ENCODE measurements around the gene TTC6.

The TTC6 gene

DNA sequence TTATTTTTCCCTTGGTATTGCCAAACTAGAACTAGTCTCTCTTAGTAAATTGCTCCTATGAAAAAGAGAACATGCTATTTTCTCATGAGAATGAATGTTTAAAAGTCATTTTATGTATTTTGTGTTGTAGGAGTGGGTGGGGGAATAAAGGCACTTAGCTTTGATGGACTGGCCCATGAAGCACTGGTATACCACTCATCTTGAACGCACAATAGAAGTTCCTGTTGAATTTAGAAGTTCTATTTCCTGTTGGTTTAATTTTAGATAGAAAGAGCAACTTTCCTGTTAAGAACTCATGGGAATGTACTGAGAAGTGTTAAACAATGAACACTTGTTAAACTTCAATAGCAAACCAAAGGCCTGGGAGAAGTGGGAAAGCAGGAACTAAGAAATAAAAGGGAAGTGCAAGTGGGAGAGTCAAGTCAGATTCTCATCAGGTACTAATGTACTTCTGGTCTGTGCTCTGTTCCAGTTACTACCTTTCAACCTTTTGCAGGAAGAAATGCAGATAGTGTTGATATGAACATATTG lies 23.1 kb downstream of the TTC6 start:
- H3K27ac ChIP-seq: no peak overlapping the region
- H3K4me1 ChIP-seq: no peaks in the 10 kb centered on the region
- H3K9ac ChIP-seq: no peak overlapping the region
- H3K27me3 ChIP-seq: no peaks in the 10 kb centered on the region
- H3K9me3 ChIP-seq (replicated peaks in 1 of 11): peaks cover 40 to 61% (median 51%) of the 10 kb centered on the region in 11 experiments
- H4K20me1 ChIP-seq: no peaks in the 10 kb centered on the region
- no peaks in the 10 kb centered on the region; a peak in 1 of 22 replicates for H3K36me3 ChIP-seq
- no peak for TF ChIP-seq Cebpa-rat (IDR thresholded peaks at IDR 0.05)
- H3K4me3 ChIP-seq: no peak overlapping the region
- no peak overlapping the region for H3K4me2 ChIP-seq

DNA sequence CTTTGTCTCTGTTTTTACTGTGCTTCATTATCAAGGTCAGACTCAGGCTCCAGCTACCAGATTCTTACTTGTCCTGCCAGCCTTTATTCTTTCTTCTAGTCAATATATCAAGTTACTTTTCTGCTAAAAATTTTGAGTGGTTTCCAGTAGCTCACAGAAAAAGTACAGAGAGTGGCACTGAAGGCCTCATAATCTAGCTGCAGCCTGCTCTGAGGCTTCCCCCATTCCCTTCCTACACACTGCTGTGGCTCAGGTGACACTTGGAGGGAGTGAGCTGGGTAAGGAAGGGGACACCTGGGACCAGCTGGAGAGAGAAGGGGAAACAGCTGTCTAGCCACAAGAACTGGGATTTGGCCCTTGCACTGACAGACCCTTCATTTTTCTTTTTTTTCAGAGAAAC lies 25.4 kb downstream of the TTC6 start:
- TF ChIP-seq Cebpa-rat (IDR thresholded peaks at IDR 0.05): no peak
- no peak overlapping the region for H3K4me3 ChIP-seq
- H3K4me1 ChIP-seq: no peaks in the 10 kb centered on the region
- no peak overlapping the region for H3K27ac ChIP-seq
- H3K9me3 ChIP-seq (replicated peaks in 1 of 11): peaks cover 22 to 42% (median 32%) of the 10 kb centered on the region in 11 experiments
- no peak overlapping the region for H3K9ac ChIP-seq
- H3K27me3 ChIP-seq: no peaks in the 10 kb centered on the region
- no peak overlapping the region for H3K4me2 ChIP-seq
- no peaks in the 10 kb centered on the region; a peak in 1 of 22 replicates for H3K36me3 ChIP-seq
- no peaks in the 10 kb centered on the region for H4K20me1 ChIP-seq

DNA sequence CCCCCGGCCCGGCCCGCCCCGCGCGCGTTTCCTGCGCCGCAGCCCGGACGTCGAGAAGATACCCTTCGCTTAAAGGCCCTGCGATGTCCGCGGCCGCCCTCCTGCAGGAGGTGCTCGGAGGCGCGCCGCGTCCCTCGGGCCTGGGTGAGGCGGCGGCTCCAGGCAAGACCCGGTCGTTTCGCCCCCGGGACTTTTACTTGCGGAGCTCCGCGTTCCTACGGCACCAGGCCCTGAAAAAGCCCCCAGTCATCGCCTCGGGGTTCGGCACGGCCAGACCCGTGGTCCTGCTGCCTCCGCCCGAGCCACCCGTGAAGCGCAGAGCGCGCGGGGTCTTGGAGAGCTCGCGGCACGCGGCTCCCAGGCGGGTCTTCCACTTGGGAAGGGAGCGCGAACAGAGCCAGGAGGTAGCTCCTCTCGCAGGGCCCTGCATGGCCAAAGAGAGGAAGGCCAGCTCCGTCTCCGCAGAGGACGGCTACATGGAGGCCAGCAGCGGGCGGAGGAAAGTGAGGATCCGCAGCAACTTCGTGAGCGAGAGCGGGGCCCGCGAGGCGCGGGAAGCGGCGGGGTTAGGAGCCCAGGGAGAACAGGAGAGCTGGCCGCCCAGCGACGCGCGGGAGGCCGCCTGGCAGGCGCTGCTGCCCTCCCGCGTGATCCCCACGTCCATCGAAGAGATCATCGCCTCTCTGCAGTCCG lies 26.9 kb downstream of the TTC6 start:
- TF ChIP-seq Cebpa-rat (IDR thresholded peaks at IDR 0.05): no peak
- Histone ChIP-seq H3K27me3 (no peaks in the 10 kb centered on the region), H3K27ac (no peak overlapping the region), H3K36me3 (no peaks in the 10 kb centered on the region), H3K4me1 (no peaks in the 10 kb centered on the region), H4K20me1 (no peaks in the 10 kb centered on the region), H3K9me3 (replicated peaks in 1 of 11) (peaks cover 8 to 27% (median 17%) of the 10 kb centered on the region in 11 experiments), H3K4me2 (no peak overlapping the region), H3K4me3 (no peak overlapping the region), H3K9ac (no peak overlapping the region)

DNA sequence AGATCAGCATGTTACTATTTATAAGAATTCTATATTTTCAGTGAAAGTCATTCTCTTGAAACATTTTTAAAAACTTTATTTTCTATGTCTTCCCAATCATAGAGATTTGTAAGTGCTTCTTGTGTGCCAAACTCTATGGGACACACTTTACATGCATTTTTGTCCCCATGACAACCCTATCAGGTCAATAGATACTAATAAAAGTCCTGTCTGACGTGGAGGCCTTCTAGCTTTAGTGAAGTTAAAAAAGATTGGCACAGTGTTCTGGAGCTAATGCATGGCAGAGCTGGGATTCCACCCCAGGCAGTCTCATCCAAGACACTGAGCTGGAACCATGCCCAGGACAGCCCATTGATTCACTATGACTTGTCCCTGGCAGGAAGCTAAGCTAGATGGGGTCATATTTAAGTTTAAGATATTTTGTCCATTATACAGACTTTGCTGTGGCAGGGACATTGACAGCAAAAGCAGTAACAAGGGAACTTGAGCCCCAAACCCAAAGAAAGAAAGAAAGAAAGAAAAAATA lies 28.1 kb downstream of the TTC6 start:
- Histone ChIP-seq H3K36me3 (no peaks in the 10 kb centered on the region), H3K9ac (no peak overlapping the region), H3K27me3 (no peaks in the 10 kb centered on the region), H3K4me3 (no peak overlapping the region), H3K27ac (no peak overlapping the region), H3K9me3 (replicated peaks in 1 of 11) (peaks cover 8 to 18% (median 10%) of the 10 kb centered on the region in 11 experiments; a peak in 21 of 22 replicates), H3K4me2 (no peak overlapping the region), H3K4me1 (no peaks in the 10 kb centered on the region), H4K20me1 (no peaks in the 10 kb centered on the region)
- TF ChIP-seq Cebpa-rat (IDR thresholded peaks at IDR 0.05): no peak

DNA sequence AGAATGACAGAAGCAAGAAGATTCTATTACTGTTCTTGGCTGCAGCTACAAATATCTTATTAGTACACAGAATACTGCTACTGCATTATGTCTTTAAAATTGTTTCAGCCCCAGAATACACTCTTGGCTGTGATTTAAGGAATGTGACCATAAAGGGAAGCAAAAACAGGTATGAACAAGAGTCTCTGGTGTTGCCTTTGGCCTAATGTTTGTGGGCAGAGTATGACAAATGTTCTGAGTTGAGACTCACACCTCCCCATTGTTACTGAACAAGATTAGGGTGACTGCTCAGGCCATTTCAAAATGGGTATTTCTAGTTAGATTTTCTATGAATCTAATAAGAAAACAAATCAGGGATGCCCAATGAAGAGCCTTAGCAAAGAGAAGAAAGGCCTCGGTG lies 28.5 kb downstream of the TTC6 start:
- Histone ChIP-seq H3K4me2 (no peak overlapping the region), H3K4me1 (no peaks in the 10 kb centered on the region), H3K4me3 (no peak overlapping the region), H3K36me3 (no peaks in the 10 kb centered on the region), H3K27me3 (no peaks in the 10 kb centered on the region), H3K9ac (no peak overlapping the region), H4K20me1 (no peaks in the 10 kb centered on the region), H3K9me3 (replicated peaks in 1 of 11) (peaks cover 8 to 18% (median 9%) of the 10 kb centered on the region in 11 experiments; a peak in 21 of 22 replicates), H3K27ac (no peak overlapping the region)
- TF ChIP-seq Cebpa-rat (IDR thresholded peaks at IDR 0.05): no peak

DNA sequence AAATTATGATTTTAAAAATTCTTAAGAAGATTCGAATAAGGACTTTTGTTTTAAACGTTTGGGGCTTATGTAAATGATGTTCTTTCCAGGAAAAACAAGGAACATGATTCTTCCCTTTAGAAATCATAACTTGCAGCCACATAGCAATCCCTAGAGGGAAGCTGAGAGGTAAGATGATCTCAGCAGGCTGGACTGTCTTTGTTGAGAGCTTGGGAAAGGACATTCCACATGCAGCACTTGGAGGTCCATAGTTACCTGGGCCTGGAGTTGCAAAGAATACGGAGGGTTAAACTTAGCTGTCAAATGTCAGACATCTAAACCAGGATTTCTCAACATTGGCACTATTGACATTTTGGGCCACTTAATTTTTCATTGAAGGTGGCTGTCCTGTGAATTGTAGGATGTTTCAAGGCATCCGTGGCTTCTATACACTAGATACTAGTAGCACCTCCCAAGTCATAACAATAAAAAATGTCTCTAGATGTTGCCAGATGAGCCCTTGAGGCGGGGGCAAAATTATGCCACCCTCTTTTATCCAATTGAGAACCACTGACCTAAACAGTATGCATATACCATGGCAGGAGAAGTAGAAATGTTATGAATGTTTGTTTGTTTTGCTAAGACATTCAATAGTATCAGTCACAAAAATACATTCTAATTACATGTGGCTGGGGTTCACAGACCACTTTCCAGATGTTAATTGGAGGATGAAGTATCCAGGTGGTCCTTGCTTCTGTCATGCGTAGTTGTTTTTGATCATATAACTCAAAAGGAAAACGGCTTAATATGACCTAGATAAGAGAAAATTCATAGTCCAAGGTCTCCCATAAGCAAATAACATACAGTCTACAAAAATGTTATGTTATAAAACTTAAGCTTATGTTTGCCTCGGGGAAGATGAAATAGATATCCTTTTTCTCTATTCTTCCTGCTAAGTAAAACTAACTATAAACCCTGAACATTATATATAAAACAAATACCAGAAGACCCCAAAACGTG lies 30.5 kb downstream of the TTC6 start:
- H3K27me3 ChIP-seq: no peaks in the 10 kb centered on the region
- no peak overlapping the region for H3K9ac ChIP-seq
- no peak overlapping the region for H3K4me2 ChIP-seq
- H3K4me1 ChIP-seq: no peaks in the 10 kb centered on the region
- no peaks in the 10 kb centered on the region for H4K20me1 ChIP-seq
- H3K27ac ChIP-seq: no peak overlapping the region
- peaks cover 8 to 18% (median 10%) of the 10 kb centered on the region in 11 experiments; a peak in 21 of 22 replicates for H3K9me3 ChIP-seq (replicated peaks in 1 of 11)
- no peaks in the 10 kb centered on the region for H3K36me3 ChIP-seq
- no peak overlapping the region for H3K4me3 ChIP-seq
- TF ChIP-seq Cebpa-rat (IDR thresholded peaks at IDR 0.05): no peak

DNA sequence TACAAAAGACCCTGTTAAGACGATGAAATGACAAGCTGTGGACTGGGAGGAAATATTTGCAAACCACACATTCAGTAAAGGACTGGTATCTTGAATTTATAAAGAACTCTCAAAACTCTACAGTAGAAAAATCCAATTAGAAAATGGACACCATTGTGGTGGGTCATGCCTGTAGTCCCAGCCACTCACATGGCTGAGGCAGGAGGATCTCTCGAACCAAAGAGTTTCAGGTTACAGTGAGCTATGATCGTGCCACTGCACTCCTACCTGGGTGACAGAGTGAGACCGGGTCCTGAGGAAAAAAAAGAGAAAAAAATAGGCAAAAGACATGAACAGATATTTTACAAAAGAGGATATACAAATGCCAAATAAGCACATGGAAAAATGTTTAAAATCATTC lies 41.9 kb downstream of the TTC6 start:
- no peaks in the 10 kb centered on the region for H4K20me1 ChIP-seq
- peaks cover 0 to 15% (median 10%) of the 10 kb centered on the region in 11 experiments; a peak in 13 of 22 replicates for H3K9me3 ChIP-seq (replicated peaks in 1 of 11)

DNA sequence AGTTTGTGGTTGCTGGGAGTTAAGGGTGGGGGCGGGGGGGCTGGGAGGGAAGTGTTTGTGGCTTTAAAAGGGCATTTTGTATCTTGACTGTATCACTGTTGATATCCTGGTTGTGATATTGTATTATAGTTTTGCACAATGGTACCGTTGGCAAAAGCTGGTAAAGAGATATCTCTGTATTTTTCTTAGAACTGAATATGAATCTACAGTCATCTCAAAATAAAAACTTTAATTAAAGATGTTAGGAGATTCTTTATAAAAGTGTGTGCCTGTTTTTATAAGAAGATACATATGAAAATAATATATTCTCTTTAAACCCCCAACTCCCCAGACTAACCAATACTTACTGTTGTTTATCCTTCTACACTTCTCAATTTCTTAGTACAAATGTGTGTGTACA lies 43.2 kb downstream of the TTC6 start:
- Histone ChIP-seq H3K4me1 (no peaks in the 10 kb centered on the region), H3K9me3 (replicated peaks in 1 of 11) (peaks cover 0 to 2% (median under 1%) of the 10 kb centered on the region in 11 experiments; a peak in 3 of 22 replicates), H3K4me2 (no peak overlapping the region), H4K20me1 (no peaks in the 10 kb centered on the region), H3K27me3 (no peaks in the 10 kb centered on the region), H3K9ac (no peak overlapping the region), H3K4me3 (no peak overlapping the region), H3K27ac (no peak overlapping the region), H3K36me3 (no peaks in the 10 kb centered on the region)
- no peak for TF ChIP-seq Cebpa-rat (IDR thresholded peaks at IDR 0.05)

More for the DNA sequence above, 41.9 kb downstream of the TTC6 start:
- H3K4me3 ChIP-seq: no peak overlapping the region
- no peaks in the 10 kb centered on the region for H3K4me1 ChIP-seq
- H3K4me2 ChIP-seq: no peak overlapping the region
- no peak overlapping the region for H3K9ac ChIP-seq
- no peak for TF ChIP-seq Cebpa-rat (IDR thresholded peaks at IDR 0.05)
- no peaks in the 10 kb centered on the region for H3K27me3 ChIP-seq
- H3K36me3 ChIP-seq: no peaks in the 10 kb centered on the region
- H3K27ac ChIP-seq: no peak overlapping the region

DNA sequence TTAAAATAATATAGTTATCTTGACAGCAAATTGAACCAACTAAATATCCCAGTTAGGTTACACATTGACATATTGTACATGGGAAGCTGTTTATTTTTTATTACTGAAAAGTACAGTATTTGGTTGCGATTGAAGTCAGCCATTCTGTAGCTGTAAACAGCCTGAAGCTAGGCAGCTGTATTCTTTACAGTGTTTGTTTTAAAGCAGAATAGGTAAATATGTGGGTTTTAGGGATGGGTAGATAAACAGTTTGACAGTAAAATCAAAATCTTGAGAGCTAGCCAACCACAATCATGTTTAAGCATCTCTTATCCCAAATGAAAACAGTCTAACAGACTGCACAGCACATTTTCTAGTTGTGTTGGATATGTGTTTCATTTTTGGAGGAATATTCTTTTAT lies 45.7 kb downstream of the TTC6 start:
- Histone ChIP-seq H3K4me3 (no peak overlapping the region), H3K4me1 (no peaks in the 10 kb centered on the region), H3K27me3 (no peaks in the 10 kb centered on the region), H3K27ac (no peak overlapping the region), H3K4me2 (no peak overlapping the region), H3K9ac (no peak overlapping the region), H4K20me1 (no peaks in the 10 kb centered on the region), H3K9me3 (replicated peaks in 1 of 11) (no peaks in the 10 kb centered on the region), H3K36me3 (no peaks in the 10 kb centered on the region)
- TF ChIP-seq Cebpa-rat (IDR thresholded peaks at IDR 0.05): no peak

All from BLaER1 treated with 17β-estradiol and CSF1 and Interleukin-3, amounts not matched to agents 10 nM and 100 nM (cell line).